ENCODE results near the gene TMEM123.

Gene TMEM123, protein sequence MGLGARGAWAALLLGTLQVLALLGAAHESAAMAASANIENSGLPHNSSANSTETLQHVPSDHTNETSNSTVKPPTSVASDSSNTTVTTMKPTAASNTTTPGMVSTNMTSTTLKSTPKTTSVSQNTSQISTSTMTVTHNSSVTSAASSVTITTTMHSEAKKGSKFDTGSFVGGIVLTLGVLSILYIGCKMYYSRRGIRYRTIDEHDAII

DNA sequence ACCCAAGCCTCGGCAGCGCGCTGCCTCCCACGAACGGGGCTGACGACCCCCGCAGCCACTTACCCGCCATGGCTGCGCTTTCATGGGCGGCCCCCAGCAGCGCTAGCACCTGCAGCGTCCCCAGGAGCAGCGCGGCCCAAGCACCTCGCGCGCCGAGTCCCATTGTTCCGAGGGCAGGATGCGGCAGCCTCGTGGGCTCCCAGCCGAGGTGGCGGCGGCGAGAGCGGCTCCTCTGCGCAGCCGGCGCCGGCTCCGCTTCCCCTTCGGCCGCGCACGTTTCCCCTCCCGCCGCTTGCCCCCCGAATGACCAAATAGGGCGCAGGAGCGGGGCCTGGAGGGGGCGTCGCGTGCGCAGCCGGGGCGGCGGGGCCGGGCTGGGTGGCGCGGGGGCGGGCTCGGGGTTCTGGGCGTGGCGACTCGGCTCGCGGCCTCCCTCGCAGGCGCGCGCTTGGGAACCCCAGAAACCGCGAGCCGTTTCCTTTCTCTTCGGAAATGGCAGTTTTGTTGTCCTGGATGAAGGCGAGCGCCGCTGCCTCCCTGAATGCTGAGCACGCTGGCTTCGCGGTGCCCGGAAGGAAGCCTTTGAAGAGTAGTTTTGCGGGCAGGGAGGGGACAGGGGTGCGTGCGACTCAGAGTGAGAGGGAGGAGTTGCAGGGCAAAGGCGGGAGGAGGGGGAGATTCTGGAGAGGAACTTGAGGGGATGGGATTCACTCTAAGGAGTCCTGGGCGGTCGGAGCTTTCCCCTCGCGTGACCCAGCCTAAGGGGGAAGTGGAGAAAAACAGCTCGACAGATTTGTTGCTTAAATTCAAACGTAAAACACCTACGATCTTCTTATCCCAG lies at the start of gene TMEM123:
Gene TMEM123, minus strand, starts transcription at position 305 of the 841 bp plus-strand sequence. Its CDS starts 142 bp downstream, at position 163.
- FAIRE-seq, result no peak

DNA sequence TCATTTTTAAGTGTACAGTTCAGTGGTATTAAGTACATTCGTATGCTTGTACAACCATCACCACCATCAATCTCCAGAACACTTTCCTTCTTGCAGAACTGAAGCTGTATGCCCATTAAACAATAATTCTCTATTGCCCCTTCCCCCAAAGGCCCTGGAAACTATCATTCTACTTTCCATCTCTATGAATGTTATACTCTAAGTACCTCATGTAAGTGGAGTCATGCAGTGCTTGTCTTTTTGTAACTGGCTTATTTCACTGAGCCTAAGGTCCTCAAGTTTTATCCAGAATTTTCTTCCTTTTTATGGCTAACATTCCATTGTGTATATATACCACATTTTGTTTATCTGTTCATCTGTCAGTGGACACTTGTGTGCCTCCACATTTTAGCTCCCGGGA lies 48.3 kb upstream of the TMEM123 start:
- FAIRE-seq, result no peak

DNA sequence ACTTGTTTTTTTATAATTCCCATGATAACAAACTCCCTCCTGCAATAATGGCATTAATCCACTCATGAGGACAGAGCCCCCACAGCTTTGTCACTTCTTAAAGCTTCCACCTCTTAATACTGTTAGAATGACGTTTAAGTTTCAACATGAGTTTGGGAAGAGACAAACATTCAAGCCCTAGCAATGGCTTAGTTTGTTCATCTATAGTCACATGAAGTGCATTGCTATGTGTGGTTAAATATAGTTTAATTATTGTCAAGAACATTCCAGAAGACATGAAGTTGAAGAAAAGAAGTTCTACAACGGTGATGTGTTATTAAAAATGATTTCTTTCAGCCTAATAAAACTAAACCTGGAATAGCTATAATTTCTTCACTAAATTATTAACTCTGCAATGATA lies 47.4 kb upstream of the TMEM123 start:
- FAIRE-seq, result no peak

DNA sequence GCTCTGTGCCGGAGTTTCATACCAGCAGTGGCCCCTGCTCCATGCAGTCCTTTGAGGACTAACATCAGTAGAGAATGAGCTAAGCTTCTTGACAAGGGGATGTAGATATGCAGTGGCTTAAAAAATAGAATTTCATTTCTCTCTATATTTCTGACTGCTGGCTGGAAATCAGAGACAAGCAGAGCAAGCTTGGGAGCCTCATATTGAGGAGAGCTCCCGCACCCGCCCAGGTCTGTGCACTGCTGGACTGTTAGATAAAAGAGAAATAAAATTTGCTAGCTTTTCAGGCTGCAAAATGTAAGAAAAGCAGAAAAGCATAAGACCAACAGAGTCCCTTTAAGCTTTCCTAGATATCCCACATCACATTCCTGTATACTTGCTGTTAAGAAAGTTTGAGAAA lies 46.6 kb upstream of the TMEM123 start:
- no peak for FAIRE-seq

DNA sequence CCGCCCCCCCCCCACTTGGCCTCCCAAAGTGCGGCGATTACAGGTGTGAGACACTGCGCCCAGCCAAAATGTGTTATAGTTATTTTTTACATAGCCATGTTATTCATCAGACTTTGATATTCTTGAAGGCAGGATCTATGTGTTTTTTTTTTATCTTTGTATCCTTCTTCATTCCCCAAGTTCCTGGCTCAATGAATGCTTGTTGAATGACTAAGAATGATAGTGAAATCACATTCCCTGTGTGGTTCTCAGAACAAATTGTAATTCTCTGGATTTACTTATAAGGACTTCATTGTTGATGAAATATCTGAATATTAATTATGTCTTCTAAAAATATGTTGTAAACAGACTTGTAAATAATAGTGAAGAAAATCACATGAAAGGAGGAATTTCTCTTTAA lies 44.5 kb upstream of the TMEM123 start:
- FAIRE-seq, result no peak

DNA sequence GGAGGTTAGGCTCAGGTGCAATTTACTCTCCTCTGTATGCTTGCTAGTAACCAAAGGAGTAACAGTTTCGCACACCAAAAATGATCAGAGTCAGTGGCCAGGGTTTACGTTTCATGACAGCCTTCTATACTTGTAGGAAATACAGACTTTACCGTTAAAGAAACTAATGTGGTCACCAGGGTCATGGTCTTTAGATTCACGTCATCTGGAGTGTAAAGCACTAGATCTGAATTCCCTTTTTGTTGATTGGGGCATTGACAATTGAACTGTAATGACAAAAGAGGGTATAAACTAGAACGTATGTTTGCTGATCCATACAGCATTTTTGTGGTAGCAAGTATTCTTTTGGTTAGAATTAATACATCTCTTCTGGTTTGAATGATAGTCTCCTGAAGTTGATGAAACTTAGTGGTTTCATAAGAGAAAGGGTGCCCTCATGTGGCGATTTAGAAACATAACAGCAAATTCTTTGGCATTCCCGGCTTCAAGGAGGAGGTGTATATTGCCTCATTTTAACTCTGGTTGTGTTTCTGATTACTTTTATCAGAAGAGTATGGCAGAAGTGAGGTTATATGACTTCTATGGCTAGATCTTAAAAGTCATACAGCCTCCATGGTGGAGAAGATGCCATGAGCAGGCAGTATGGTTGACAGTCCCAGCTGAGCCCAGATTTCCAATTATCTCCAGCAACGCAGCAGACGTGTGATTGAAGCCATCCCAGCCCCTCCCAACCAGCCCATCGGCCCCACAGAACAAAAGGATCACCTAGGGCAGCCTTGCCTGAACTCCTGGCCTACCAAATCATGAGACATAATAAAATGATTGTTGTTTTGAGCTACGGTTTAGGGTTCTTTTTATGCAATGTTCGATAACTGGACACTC lies 42.8 kb upstream of the TMEM123 start:
- FAIRE-seq, result peak; percentile 98

DNA sequence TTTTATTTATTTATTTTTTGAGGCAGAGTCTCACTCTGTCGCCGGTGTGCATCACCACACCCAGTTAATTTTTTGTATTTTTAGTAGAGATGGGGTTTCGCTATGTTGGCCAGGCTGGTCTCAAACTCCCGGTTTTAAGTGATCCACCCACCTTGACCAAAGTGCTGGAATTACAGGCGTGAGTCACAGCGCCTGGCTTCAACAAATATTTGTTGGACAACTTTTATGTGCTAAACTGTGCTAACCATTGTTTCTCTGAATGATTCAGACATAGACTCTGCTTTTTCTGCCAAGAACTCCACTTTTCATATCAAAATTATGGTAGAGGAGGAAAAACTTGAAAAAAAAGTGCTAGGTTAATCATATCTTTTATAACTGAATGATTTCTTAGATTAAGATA lies 41.7 kb upstream of the TMEM123 start:
- no peak for FAIRE-seq

DNA sequence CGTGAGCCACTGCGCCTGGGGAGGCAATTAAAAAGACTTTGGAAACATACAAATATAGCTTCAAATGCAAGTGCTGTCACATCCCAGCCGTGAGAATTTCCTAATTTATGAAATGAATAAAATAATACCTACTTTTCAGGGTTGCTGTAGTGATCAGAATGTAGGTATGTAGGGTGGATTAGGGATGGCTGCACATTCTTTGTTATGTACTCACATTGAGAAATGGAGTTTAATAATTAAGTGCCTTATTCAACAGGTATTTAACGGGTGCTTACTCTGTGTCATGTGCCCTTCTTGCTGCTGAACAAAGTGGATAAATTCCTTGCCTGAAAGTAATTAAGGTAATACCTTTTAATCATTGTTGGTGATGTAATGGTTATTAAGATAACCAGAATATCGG lies 41.0 kb upstream of the TMEM123 start:
- no peak for FAIRE-seq

DNA sequence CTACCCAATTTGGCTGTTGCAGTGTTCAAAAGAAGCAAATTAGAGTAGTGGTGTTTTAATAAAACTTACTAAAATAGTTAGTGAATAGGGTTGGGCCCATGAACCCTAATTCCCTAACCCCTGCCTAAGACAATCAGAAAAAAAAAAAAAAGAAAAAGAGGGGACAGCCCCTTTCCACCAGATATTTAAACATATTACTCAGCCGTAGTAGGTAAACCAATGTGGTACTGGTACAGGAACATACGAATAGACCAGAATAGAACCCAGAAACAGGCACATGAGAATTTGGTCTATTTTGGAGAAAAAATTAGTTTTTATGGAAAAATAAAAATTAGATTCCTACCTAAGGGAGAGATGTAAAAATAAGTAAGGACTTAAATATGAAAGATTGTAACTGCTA lies 39.4 kb upstream of the TMEM123 start:
- no peak for FAIRE-seq

DNA sequence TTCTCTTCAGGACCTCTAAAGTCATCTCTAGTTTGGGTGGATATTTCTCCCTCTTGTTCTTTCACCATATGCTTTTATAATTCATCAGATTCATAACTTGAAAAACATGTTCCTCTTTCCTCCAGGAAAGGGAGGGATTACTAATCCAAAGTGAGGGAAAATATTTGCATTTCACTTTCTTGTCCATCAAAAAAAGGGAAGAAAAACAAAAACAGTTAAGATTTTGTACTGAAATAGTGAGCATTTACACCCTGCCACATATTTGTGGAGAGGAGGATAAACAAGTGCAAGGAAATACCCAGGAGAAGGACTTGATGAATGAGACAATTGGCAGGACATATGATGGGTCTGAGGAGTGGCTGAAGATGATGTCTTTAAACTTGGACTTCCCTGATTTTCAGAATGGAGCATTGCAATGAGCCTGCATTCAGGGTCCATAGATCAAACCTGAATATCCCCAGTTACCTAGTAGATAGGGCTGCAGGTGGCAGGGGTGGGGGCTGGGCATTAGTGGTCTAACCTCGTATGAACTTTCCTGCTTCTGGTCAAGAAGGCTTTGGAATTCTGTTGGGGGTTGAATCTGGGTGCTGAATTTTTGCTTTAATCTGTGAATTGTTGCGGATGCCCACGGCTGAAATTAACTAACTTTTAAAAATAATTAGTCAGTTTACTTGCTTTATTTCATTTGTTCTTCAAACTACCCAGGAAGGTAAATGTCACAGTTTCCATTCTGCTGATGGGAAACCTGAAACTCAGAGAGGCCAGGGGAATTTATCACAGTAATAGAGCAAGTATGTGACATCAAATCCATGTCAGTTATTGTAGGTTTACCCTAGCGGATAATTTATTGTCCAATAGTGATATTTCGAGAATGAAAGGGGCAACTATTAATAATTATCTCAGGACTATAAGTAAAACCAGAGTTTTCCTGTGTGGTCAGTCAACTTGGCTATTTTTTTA lies 36.9 kb upstream of the TMEM123 start:
- no peak for FAIRE-seq

DNA sequence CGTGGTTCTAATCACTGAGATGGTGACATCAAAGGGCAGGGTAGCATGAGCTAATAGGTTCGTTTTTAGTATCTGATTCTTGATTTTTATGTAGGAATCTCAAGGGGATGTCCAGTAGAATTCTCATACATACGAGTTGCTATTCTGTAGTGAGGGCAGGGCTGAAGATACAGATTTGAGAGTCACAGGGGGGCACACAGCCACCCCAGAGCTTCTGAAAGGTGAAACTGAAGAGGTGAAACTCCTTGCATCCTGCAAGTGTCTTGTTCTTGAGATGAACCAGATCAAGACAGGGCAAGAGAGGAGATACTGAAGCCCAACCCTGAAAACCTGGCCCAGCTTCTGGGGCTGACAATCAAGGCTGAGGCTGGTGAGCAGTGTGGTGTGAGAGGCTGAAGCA lies 35.6 kb upstream of the TMEM123 start:
- no peak for FAIRE-seq

DNA sequence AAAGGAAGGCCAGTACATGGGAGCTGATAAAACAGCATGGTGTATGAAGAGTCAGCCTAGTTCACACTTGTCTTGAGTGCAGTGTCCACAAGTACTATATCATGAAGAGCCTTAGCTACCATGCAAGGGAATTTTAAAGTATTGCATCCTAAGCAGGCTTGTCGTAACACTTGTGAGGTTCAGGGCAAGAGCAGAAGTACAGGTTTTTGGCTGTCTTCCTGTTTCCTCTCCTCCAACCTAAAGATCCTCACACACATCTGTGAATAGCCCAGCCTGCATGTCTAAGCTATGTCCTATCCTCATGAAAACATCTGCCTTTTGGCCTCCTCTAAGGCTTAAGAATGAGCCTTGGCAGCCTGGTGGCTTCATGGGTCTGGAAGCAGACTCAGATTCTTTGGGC lies 34.6 kb upstream of the TMEM123 start:
- no peak for FAIRE-seq

DNA sequence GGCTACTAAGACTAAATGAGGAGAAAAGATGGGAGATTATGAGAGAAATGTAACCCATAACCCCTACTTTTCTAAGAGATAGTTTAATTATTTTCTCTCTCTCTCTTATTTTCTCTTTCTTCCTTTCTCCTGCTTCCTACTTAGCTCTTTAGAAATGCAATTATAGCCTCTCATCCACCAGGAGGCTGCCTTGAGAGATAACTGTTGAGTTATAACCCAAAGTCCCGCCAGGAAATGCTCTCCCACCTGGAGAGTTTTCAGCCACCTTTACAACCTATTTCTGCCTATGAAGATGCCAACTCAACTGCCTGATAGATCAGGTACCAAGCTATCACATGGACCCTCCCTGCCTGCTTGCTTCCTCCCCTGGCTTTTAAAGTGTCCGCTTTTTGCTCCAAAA lies 34.0 kb upstream of the TMEM123 start:
- FAIRE-seq, result no peak

DNA sequence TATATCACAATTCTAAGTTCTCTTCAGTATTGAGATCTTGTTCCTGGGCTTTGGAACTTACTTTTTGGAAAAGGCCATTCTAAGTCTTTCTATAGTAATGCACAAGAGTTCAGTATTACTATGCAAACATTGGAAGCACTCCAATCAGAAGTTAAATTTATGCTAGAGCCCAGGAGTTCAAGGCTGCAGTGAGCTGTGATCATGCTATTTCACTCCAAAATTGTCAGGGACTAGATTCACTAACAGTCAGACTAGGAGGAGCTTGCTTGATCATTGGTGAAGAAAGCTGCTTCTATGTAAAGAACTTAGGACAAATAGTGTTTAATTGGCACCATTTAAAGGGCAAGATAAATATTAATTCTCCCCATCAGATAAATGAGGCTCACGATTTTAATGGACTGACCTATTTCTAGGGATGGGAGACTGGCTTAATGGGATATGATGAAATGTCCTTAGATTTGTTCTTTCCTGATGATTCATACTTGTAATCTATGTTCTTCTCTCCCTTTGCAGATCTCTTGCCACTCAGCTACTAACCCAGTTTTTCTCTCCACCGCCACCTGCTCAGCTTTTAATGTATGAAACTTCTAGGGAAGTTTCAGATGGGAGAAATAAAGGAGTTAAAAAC lies 32.6 kb upstream of the TMEM123 start:
- no peak for FAIRE-seq

DNA sequence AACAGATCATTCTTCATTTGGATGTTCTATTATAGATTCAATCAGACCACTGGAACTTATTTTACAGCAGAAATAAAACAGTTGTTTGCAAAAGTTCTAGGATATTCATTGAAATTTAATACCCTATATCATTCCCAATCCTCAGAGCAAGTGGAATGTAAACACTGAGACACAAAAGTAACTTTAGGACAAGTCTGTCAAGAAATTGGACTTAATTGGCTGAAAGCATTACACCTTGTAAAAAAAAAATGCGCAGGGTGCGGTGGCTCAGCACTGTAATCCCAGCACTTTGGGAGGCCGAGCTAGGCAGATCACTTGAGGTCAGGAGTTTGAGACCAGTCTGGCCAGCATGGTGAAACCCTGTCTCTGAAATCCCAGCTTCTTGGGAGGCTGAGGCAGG lies 29.9 kb upstream of the TMEM123 start:
- FAIRE-seq, result no peak

DNA sequence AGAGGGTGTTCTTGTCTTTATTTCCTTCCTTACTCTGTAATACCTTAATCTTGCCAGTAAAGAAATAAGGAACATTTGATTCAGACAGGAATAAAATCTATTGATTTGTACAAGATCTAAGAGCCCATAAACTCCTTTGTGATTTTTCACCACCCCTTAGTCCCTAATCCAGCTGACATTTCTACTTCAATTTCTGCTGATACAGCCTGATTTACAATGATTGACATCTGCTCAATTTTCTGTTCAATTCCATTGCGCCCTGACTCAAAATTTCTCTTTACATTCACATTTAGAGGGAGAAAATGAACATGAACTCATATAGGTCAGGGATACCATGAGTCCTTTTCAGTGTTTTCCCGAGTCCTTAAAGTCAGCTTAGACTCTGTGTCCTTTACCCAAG lies 27.2 kb upstream of the TMEM123 start:
- FAIRE-seq, result no peak

DNA sequence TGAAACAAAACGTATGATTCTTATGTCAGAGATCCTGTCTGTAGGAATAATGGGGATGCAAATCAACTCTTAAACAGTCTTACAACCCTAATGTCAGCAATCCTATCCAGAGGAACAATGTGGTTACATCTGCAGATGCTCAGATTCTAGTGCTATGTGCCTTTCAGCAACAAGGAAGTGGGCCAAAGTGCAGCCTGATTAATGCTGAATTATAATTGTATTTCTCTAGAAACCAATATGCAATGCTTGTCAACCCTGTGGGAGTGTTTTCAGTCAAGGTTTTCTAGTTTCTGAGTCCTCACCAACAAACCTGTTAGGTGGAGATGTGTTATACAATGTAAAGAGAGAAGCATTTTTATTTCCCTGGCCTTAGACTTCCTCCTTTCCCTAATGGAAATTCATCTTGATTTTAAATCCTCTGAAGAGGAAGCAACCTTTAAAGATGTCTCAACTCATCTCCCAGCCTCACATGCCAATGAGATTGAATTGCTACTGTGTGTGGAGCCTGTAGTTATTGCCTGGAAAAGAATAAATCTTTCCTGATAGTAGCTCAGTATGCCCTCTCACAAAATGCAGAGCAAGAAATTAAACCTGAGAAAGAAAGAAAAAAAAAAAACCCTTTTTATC lies 26.2 kb upstream of the TMEM123 start:
- no peak for FAIRE-seq

DNA sequence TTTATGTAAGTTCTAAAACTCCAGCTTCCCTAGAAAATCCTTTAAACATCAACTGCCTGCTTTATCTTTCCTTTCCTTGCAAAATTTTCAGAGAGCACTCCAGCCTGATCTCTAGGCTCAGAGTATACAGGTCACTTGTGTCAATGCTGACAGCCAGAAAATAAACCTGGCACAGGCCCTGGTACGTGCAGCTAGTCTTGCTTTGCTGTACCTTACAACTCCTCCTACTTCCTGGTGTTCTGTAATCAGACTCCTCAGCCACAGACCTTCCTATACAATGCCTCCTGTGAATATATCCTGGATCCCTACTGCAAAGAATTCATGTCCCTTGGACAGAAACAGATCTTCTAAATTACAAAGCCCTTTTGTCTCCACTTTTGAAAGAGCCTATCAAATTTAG lies 24.2 kb upstream of the TMEM123 start:
- FAIRE-seq, result no peak

DNA sequence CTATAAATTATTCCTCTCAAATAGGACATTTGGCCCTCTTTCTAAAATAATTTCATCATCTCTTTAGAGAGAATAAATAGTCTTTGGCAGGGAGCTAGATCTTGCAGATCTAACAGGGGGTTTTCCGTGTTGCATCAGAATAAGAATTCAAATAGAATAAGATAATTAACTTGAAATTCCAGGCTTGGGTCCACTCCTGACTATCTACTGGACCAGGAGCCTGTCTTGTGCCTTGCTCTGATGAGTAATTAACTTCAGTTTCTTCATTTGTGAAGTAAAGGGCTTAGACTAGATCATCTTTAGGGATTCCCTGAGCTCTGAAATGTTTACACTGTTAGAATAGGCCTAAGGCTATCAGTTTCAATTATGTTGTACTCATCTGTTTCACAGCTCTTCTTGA lies 23.5 kb upstream of the TMEM123 start:
- FAIRE-seq, result no peak

DNA sequence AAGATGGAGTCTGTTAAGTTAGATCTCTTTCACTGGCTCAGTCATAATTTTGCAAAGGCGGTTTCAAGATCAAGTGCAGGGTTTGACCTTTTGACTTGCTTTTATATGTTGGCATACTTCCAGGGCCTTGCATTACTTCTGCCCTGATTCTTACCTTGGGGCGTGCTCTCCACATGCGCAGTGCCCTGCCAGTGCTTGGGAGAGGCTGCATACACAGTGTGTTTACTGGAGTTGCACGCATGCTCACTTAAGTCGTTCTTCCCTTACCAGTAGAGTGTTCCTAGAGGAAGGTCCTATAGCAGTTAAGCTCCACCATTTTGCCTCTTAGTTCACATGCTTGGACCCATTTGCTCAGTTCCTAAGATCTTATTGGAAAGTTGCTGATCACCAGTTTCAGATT lies 21.0 kb upstream of the TMEM123 start:
- FAIRE-seq, result no peak

DNA sequence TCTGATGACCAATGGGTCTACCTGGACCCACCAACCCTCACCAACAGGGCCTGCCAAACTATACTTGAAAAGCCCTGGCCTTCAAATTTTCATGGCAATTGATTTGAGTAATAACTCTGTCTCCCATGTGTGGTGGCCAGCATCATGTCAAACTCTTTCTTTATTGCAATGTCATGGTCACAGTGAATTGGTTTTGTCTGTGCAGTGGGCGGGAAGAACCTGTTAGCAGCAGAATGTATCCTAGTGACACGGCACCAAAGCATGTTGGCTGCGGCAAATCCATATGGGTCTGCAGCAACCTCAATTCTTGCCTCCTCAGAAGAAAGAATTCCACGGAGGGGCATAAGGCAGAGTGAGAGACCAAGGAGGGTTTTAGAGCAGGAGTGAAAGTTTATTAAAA lies 19.6 kb upstream of the TMEM123 start:
- FAIRE-seq, result no peak

DNA sequence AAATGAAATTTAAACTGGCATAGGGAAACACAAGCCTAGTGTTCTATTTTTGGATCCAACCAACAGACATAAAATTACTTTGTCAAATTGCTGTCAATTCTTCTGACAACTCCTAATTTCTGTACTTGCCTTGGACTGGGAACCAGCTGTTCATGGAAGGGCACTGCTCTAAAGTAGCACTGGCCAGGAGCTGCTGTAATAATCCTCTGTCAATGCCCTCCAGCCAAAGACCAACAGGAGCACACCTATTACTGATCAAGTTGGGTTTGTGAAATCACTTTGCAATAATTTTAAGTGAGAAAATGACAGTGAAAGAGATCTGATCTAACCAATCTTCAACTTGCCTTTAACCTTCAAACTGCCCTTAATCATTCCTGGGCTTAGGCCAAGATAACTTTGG lies 18.9 kb upstream of the TMEM123 start:
- FAIRE-seq, result no peak
